ENCODE results near the gene VAV2.

The VAV2 gene

DNA sequence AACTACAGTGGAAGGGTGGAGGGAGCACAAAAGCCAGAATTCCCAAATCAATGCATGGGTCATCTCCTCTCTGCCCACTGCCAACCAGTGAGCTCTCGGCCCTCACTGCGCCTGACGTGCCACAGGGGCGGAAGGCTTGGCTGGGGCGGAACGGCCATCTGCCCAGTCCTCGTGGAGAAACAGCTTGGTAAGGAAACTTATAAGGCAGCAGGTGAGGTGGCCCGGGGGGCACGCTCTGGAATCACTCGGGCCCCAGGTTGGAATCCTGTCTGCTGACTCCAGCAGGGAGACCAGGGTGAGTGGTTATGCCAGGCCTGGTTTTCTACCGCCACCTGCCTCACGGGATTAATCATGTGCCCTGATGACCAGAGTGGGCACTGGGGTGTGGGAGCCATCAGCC lies 52.3 kb downstream of the VAV2 start:
- TF ChIP-seq, protein P1, sequence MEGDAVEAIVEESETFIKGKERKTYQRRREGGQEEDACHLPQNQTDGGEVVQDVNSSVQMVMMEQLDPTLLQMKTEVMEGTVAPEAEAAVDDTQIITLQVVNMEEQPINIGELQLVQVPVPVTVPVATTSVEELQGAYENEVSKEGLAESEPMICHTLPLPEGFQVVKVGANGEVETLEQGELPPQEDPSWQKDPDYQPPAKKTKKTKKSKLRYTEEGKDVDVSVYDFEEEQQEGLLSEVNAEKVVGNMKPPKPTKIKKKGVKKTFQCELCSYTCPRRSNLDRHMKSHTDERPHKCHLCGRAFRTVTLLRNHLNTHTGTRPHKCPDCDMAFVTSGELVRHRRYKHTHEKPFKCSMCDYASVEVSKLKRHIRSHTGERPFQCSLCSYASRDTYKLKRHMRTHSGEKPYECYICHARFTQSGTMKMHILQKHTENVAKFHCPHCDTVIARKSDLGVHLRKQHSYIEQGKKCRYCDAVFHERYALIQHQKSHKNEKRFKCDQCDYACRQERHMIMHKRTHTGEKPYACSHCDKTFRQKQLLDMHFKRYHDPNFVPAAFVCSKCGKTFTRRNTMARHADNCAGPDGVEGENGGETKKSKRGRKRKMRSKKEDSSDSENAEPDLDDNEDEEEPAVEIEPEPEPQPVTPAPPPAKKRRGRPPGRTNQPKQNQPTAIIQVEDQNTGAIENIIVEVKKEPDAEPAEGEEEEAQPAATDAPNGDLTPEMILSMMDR (IDR thresholded peaks at IDR 0.05): no peak

GRCh38 chr9:133939171-133939785 lies 52.8 kb downstream of the VAV2 start:
- TF ChIP-seq, protein P1 (IDR thresholded peaks at IDR 0.05): no peak

- TF ChIP-seq, protein P1 (IDR thresholded peaks at IDR 0.05): no peak
Measured at GRCh38 chr9:133938753-133939152, 53.4 kb downstream of the VAV2 start.

DNA sequence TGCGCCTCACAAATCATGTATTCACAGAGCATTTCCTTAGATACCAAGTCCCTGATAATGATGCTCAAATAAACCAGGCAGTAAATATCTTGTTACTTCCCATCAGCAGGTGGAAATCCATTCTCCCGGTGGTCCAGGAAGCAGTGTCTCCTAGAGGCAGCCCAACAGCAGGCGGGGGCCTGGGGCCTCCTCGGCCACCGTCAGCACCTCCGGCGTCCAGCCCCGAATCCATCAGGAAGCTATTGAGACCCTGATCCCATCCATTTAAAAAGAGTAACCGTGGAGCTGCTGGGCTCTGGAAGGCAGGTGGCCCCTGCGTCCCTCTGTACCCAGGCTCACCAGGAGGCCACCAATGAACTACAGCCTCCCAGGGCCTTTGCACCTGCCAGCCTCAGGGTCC lies 54.0 kb downstream of the VAV2 start:
- TF ChIP-seq, protein P1 (IDR thresholded peaks at IDR 0.05): no peak

DNA sequence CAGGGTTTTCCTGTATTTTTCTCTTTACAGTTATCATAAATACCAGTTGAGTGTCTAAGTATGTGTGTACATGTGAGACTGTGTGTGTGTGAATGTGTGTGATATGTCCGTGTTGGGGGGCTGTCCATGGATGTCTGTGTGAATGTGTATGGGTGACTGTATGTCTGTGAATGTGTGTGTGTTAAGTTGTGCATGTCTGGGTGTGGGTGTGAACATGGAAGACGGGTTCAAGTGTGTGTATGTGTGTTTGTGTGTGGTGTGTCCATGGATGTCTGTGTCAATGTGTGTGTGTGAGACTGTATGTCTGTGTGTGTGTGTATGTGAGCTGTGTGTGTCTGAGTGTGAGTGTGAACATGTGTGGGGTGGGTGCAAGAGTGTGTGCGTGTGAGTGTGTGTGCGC lies 55.0 kb downstream of the VAV2 start:
- TF ChIP-seq, protein P1 (IDR thresholded peaks at IDR 0.05): no peak

- TF ChIP-seq, protein P1 (IDR thresholded peaks at IDR 0.05): no peak
Measured at GRCh38 chr9:133935328-133936005, 56.7 kb downstream of the VAV2 start.

GRCh38 chr9:133934482-133935232 lies 57.5 kb downstream of the VAV2 start:
- TF ChIP-seq, protein P1 (IDR thresholded peaks at IDR 0.05): no peak
